Mesothelial cell of epicardium (in vitro differentiated cells): Measurements from ENCODE around the gene PIEZO2. TPM values are rescaled to one million over a fixed set of nuclear protein-coding genes. Genes with fewer than 3 reads are reported as not detected.

Experiments used
- DNase-seq, 2 experiments: peaks; one replicate each; pipeline ENCODE4 v3.0.0; 2021; ENCODE audit warnings: low spot score in 2 of 2; ENCODE audit not compliant: unreplicated experiment in 2 of 2
- H3K27ac Mint-ChIP-seq: 2 replicates; pipeline ENCODE4 v1.8.0; 2021; ENCODE audit warnings: mixed read lengths
- H3K27me3 Mint-ChIP-seq: 2 replicates; pipeline ENCODE4 v1.8.0; 2021; ENCODE audit warnings: low read depth, mixed read lengths
- H3K36me3 Mint-ChIP-seq: 2 replicates; pipeline ENCODE4 v1.8.0; 2021; ENCODE audit warnings: mixed read lengths
- H3K4me1 Mint-ChIP-seq: 2 replicates; pipeline ENCODE4 v1.8.0; 2021; ENCODE audit warnings: mixed read lengths
- H3K4me3 Mint-ChIP-seq: 2 replicates; pipeline ENCODE4 v1.8.0; 2021; ENCODE audit warnings: mild to moderate bottlenecking, moderate library complexity, mixed read lengths
- H3K9me3 Mint-ChIP-seq: 2 replicates; pipeline ENCODE4 v1.8.0; 2021; ENCODE audit warnings: mixed read lengths
- total RNA-seq: library from RNA; stranded (reverse); gene quantifications from 3 replicates; pipeline ENCODE4 v1.2.1, GENCODE V29; 2021
- TF ChIP-seq, protein P1 (sequence below): fragments of 200-600 bp; sonication (generic); IDR thresholded peaks from one replicate; pipeline ENCODE4 v1.5.0; 2021; ENCODE audit warnings: antibody characterized with exemption; ENCODE audit not compliant: unreplicated experiment

Gene PIEZO2
- total RNA-seq, 1 donor from 2014 or later: 36.7 TPM

DNA sequence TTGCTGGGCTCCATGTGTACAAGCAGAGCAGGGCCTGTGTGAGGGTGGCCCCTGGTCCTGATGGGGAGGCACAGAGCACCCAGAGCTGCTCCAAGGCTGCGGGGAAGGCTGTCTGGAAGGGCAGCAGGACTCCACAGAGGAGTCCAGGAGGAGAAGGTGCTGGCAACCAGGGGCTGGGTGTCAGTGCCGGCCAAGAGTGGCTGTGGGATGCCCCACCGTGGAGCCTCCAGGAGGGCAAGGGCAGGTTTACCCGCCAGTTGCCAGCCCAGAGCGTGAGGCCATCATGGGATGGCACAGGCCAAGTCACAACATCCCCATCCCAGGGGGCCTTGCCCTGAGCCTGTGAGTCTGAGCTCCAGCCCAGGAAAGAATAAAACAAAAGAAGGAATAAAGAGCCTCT, 381.7 kb downstream of the PIEZO2 start:
- H3K36me3 Mint-ChIP-seq: peaks cover 22% of the 10 kb centered on the region
- H3K27me3 Mint-ChIP-seq: no peaks in the 10 kb centered on the region
- H3K4me1 Mint-ChIP-seq: no peaks in the 10 kb centered on the region
- TF ChIP-seq, protein P1, sequence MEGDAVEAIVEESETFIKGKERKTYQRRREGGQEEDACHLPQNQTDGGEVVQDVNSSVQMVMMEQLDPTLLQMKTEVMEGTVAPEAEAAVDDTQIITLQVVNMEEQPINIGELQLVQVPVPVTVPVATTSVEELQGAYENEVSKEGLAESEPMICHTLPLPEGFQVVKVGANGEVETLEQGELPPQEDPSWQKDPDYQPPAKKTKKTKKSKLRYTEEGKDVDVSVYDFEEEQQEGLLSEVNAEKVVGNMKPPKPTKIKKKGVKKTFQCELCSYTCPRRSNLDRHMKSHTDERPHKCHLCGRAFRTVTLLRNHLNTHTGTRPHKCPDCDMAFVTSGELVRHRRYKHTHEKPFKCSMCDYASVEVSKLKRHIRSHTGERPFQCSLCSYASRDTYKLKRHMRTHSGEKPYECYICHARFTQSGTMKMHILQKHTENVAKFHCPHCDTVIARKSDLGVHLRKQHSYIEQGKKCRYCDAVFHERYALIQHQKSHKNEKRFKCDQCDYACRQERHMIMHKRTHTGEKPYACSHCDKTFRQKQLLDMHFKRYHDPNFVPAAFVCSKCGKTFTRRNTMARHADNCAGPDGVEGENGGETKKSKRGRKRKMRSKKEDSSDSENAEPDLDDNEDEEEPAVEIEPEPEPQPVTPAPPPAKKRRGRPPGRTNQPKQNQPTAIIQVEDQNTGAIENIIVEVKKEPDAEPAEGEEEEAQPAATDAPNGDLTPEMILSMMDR: no peak
- H3K9me3 Mint-ChIP-seq: peaks cover 11% of the 10 kb centered on the region
- no peak for DNase-seq
- no peak overlapping the region for H3K27ac Mint-ChIP-seq
- no peak overlapping the region for H3K4me3 Mint-ChIP-seq

DNA sequence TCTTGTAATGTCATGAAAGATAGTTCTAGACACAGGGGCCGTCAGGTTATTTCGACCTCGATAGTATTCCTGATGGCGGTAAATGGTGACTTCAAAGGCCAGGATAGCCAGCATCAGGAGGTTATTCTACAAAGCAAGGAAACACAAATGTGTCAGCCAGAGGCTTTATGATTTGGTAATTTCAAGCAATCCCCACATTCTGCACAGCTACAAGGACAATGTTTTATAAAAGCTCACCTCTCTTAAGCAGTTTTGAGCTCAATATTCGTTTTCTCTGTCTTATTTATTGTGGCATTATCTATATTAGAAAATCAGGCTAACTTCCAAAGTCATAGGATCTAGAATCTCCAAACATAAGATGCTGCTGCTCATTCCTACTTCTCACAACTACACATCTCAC, 388.4 kb downstream of the PIEZO2 start:
- Mint-ChIP-seq H3K36me3 (peaks cover 25% of the 10 kb centered on the region), H3K27ac (no peak overlapping the region), H3K4me3 (no peak overlapping the region), H3K4me1 (no peaks in the 10 kb centered on the region), H3K9me3 (no peaks in the 10 kb centered on the region), H3K27me3 (peaks cover 1% of the 10 kb centered on the region)
- TF ChIP-seq, protein P1: no peak
- no peak for DNase-seq

DNA sequence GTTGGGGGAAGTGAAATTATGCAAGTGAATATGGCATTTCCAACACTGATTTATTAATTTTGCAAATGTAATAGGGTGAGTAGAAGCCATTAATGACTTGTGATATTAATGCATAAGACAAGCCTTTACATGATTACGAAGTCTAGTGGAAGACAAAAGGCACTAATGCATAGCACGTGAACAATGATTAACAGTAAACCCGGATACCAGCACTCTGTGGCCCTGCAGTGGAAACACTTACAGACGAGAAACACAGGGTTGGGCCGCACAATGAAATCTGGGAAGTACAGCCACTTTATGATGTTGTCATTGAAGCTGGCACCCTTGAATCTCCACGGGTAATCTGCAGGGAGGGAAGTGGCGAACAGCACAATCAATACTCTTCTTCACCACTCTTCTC, 390.1 kb downstream of the PIEZO2 start:
- Mint-ChIP-seq H3K27ac (no peak overlapping the region), H3K9me3 (no peaks in the 10 kb centered on the region), H3K4me3 (no peak overlapping the region), H3K4me1 (no peaks in the 10 kb centered on the region), H3K27me3 (peaks cover 1% of the 10 kb centered on the region), H3K36me3 (peaks cover 25% of the 10 kb centered on the region)
- TF ChIP-seq, protein P1: no peak
- DNase-seq: no peak

DNA sequence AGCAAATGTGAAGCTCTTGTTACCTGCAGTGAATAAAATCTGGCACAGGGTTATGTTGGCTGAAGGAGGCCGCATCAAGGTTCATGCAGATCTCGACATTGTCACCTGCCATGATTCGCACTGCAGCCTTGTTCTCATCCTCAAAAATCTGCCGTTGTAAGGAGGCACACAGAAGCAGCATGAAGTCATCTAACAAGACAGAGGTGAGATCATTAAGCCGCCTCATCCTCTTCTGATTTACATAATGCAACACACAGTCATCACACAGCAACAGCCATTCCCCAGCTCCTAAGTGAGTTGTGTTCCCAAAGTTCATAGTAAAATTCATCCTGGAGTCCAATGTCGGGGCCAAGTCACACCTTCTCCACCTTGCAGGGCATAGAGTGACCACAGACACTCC, 391.4 kb downstream of the PIEZO2 start:
- TF ChIP-seq, protein P1: no peak
- Mint-ChIP-seq H3K9me3 (no peaks in the 10 kb centered on the region), H3K4me1 (no peaks in the 10 kb centered on the region), H3K27ac (no peak overlapping the region), H3K27me3 (peaks cover 1% of the 10 kb centered on the region), H3K4me3 (no peak overlapping the region), H3K36me3 (peaks cover 18% of the 10 kb centered on the region)
- no peak for DNase-seq

DNA sequence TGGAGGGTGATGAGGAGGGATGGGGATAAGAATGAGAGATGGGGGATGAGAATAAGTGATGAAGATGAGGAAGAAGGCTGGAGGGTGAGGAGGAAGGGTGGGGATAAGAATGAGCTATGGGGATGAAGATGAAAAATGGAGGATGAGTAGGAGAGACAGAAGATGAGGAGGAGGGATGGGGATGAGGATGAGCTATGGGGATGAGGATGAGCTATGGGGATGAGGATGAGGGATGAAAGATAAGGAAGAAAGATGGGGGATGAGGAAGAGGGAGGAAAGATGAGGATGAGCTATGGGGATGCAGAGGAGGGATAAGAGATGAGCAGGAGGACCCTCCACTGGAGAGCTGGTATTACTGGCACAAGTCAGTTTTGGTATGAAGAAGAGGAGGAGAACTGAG, 392.0 kb downstream of the PIEZO2 start:
- no peaks in the 10 kb centered on the region for H3K9me3 Mint-ChIP-seq
- TF ChIP-seq, protein P1: no peak
- no peak overlapping the region for H3K4me3 Mint-ChIP-seq

DNA sequence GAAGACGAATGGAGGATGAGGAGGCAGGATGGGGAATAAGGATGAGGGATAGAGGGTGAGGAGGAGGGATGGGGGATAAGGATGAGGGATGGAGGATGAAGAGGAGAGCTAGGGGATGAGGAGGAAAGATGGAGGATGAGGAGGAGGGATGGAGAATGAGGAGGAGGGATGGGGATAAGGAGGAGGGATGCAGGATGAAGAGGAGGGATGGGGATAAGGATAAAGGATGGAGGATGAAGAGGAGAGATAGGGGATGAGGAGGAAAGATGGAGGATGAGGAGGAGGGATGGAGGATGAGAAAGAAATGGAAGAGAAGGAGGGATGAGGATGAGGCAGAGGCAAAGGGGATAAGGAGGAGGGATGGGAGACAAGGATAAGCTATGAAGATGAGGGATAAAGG, 393.5 kb downstream of the PIEZO2 start:
- Mint-ChIP-seq H3K9me3 (no peaks in the 10 kb centered on the region), H3K4me3 (no peak overlapping the region), H3K4me1 (peaks cover 8% of the 10 kb centered on the region), H3K27me3 (peaks cover 1% of the 10 kb centered on the region), H3K27ac (no peak overlapping the region), H3K36me3 (peaks cover 13% of the 10 kb centered on the region)
- TF ChIP-seq, protein P1: no peak
- no peak for DNase-seq

More for the DNA sequence above, 392.0 kb downstream of the PIEZO2 start:
- Mint-ChIP-seq H3K27ac (no peak overlapping the region), H3K36me3 (peaks cover 13% of the 10 kb centered on the region), H3K4me1 (no peaks in the 10 kb centered on the region), H3K27me3 (peaks cover 1% of the 10 kb centered on the region)
- no peak for DNase-seq
